Common myeloid progenitor, CD34-positive (primary cell): ENCODE data around the gene FBXO11.

Experiments
- CTCF ChIA-PET: fragments of 350-600 bp; sonication (Branson Sonifier 250); formaldehyde crosslinking; loops from one replicate; lab custom pipeline; 2021; ENCODE audit warnings: antibody characterized with exemption; lab: Charles Lee
- POLR2A ChIA-PET: fragments of 350-600 bp; sonication (Branson Sonifier 250); formaldehyde crosslinking; loops from one replicate; lab custom pipeline; 2021; ENCODE audit warnings: antibody characterized with exemption; lab: Charles Lee
- DNase-seq, 3 donors: peaks; one replicate each; pipeline versions ENCODE4 v3.0.0 to v3.0.0-alpha.2; 2013
- H3K27ac ChIP-seq, 2 experiments: 1 replicate in 1 of 2; 2 replicates in 1 of 2; pipeline ENCODE4 v1.7.0; 2013; ENCODE audit warnings: inconsistent platforms in 2 of 2, low read length in 2 of 2, mild to moderate bottlenecking in 2 of 2, low read depth in 1 of 2, moderate library complexity in 1 of 2; ENCODE audit not compliant: severe bottlenecking in 2 of 2, insufficient read depth in 1 of 2, poor library complexity in 1 of 2
- H3K27me3 ChIP-seq, 5 experiments: replicated peaks in 2 of 5; 1 replicate in 3 of 5; 2 replicates in 2 of 5; pipeline versions ENCODE4 v1.6.1 to v1.7.0; 2013; ENCODE audit warnings: low read length in 4 of 5, mild to moderate bottlenecking in 2 of 5, moderate library complexity in 2 of 5, inconsistent platforms in 1 of 5; ENCODE audit not compliant: insufficient read depth in 5 of 5, control insufficient read depth in 4 of 5
- H3K36me3 ChIP-seq, 4 experiments: 1 replicate in 2 of 4; 2 replicates in 2 of 4; pipeline versions ENCODE4 v1.6.1 to v1.7.0; 2013; ENCODE audit warnings: low read length in 3 of 4, control low read depth in 1 of 4, mild to moderate bottlenecking in 1 of 4; ENCODE audit not compliant: control insufficient read depth in 4 of 4, insufficient read depth in 4 of 4
- H3K4me1 ChIP-seq, 4 experiments: 1 replicate in 3 of 4; 2 replicates in 1 of 4; pipeline versions ENCODE4 v1.6.1 to v1.7.1; 2013; ENCODE audit warnings: low read length in 3 of 4, mild to moderate bottlenecking in 3 of 4, control low read depth in 1 of 4, inconsistent platforms in 1 of 4, moderate library complexity in 1 of 4; ENCODE audit not compliant: control insufficient read depth in 4 of 4, insufficient read depth in 4 of 4; ENCODE audit errors: control extremely low read depth in 1 of 4
- H3K4me3 ChIP-seq, 7 experiments: 1 replicate in 4 of 7; 2 replicates in 3 of 7; pipeline versions ENCODE4 v1.5.1 to v1.7.0; 2013; ENCODE audit warnings: mild to moderate bottlenecking in 7 of 7, low read length in 6 of 7, moderate library complexity in 6 of 7, inconsistent platforms in 2 of 7, low read depth in 2 of 7, control low read depth in 1 of 7; ENCODE audit not compliant: insufficient read depth in 4 of 7, control insufficient read depth in 1 of 7; ENCODE audit errors: extremely low read depth in 1 of 7
- H3K9me3 ChIP-seq, 5 experiments: 1 replicate in 4 of 5; 2 replicates in 1 of 5; pipeline versions ENCODE4 v1.6.1 to v1.7.1; 2013; ENCODE audit warnings: low read length in 4 of 5, mild to moderate bottlenecking in 2 of 5, inconsistent platforms in 1 of 5, low read depth in 1 of 5, moderate library complexity in 1 of 5; ENCODE audit not compliant: control insufficient read depth in 4 of 5, insufficient read depth in 2 of 5; ENCODE audit errors: control extremely low read depth in 1 of 5
- WGBS: methylation state at CpG from one replicate; pipeline ENCODE4 v1.1.5; 2013; ENCODE audit not compliant: insufficient coverage; 5-methylcytosine and 5-hydroxymethylcytosine counted together

FBXO11 gene

GRCh38 chr2:47849368-47849767, 56.9 kb downstream of the FBXO11 start:
- H3K36me3 ChIP-seq, result no peaks in the 10 kb centered on the region
- WGBS, result 100% methylated on average over 1 of the region's 2 CpGs
- H3K9me3 ChIP-seq, result no peaks in the 10 kb centered on the region
- no peak for DNase-seq
- ChIA-PET POLR2A (interaction anchor here (1.0 kb wide), 1 partner anchor 9 kb away, joined by 4 read pairs; no protein-coding TSS in a partner anchor), CTCF (interaction anchor here (3.0 kb wide), 1 partner anchor 9 kb away, joined by 11 read pairs; no protein-coding TSS in a partner anchor)
- H3K4me1 ChIP-seq, result peaks cover 0 to 2% (median 0%) of the 10 kb centered on the region in 4 experiments
- H3K27ac ChIP-seq, result no peak overlapping the region
- H3K4me3 ChIP-seq, result no peak overlapping the region
- no peaks in the 10 kb centered on the region for H3K27me3 ChIP-seq

DNA sequence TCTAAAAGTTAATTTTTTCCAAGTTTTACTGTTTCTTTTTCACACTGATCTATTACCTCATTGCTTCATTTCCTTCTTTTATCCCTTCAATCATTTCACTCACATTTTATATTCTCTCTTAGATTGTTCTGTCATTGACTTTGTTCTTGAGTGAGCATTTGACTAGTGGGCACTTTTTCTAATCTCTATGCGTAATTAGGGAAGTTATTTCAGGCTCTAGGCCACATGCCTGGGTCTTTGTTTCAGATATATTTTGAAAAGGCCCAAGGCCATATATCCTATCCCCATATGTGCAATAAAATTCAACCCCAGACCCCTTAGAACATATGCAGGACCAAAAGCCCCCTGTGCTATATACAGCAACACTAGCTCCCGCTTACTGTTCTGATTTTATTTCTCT, 62.1 kb downstream of the FBXO11 start:
- Histone ChIP-seq H3K4me3 (no peak overlapping the region), H3K36me3 (peaks cover 0 to 4% (median 3%) of the 10 kb centered on the region in 4 experiments), H3K27ac (no peak overlapping the region), H3K27me3 (no peaks in the 10 kb centered on the region), H3K9me3 (no peaks in the 10 kb centered on the region), H3K4me1 (peaks cover 0 to 2% (median 0%) of the 10 kb centered on the region in 4 experiments)
- ChIA-PET CTCF (interaction anchor here (0.6 kb wide), 1 partner anchor 13 kb away, joined by 3 read pairs; no protein-coding TSS in a partner anchor), POLR2A (no interaction called here)
- DNase-seq, result no peak
- no CpG with 5 or more reads among the region's 2 CpGs for WGBS

DNA sequence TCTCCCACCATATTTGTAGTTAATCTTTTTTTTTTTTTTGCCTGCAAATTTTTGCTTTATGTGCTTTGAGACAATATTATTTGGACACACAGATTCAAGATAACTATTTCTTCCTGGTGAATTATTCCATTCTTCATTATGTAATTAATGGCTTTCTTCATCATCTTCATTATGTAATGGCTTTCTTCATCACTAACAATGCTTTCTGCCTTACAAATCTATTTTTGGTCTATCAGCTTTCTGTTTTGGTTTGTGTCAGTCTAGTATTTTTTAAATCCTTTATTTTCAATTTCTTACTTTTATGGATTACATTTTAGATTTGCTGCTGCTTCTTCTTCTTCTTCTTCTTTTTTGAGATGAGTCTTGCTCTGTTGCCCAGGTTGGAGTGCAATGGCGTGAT, 62.9 kb downstream of the FBXO11 start:
- WGBS, result no CpG with 5 or more reads among the region's 1 CpG
- ChIA-PET CTCF (interaction anchor here (0.9 to 2.3 kb wide), 2 partner anchors 10 to 14 kb away, joined by 3 to 12 read pairs; no protein-coding TSS in a partner anchor), POLR2A (interaction anchor here (0.6 kb wide), 1 partner anchor 29 kb away, joined by 3 read pairs; no protein-coding TSS in a partner anchor)
- no peak for DNase-seq
- H3K9me3 ChIP-seq, result no peaks in the 10 kb centered on the region
- H3K4me3 ChIP-seq, result no peak overlapping the region
- peaks cover 4 to 12% (median 8%) of the 10 kb centered on the region in 4 experiments for H3K36me3 ChIP-seq
- H3K4me1 ChIP-seq, result peaks cover 0 to 2% (median 0%) of the 10 kb centered on the region in 4 experiments
- no peak overlapping the region for H3K27ac ChIP-seq
- no peaks in the 10 kb centered on the region for H3K27me3 ChIP-seq

GRCh38 chr2:47842846-47843245, 63.5 kb downstream of the FBXO11 start:
- H3K9me3 ChIP-seq, result no peaks in the 10 kb centered on the region
- POLR2A ChIA-PET, result interaction anchor here (0.6 kb wide), 1 partner anchor 29 kb away, joined by 3 read pairs; no protein-coding TSS in a partner anchor
- CTCF ChIA-PET, result interaction anchor here (0.6 to 2.3 kb wide), 3 partner anchors 9 to 17 kb away, joined by 3 to 12 read pairs (median 3); no protein-coding TSS in a partner anchor
- peaks cover 0 to 2% (median 0%) of the 10 kb centered on the region in 4 experiments for H3K4me1 ChIP-seq
- WGBS, result no CpG with 5 or more reads among the region's 3 CpGs
- no peak overlapping the region for H3K27ac ChIP-seq
- no peaks in the 10 kb centered on the region for H3K27me3 ChIP-seq
- peaks cover 7 to 15% (median 11%) of the 10 kb centered on the region in 4 experiments for H3K36me3 ChIP-seq
- no peak overlapping the region for H3K4me3 ChIP-seq
- DNase-seq, result no peak

GRCh38 chr2:47838686-47839085, 67.6 kb downstream of the FBXO11 start:
- Histone ChIP-seq H3K4me1 (no peaks in the 10 kb centered on the region), H3K27me3 (no peaks in the 10 kb centered on the region), H3K27ac (no peak overlapping the region), H3K9me3 (no peaks in the 10 kb centered on the region), H3K4me3 (no peak overlapping the region), H3K36me3 (peaks cover 17 to 52% (median 36%) of the 10 kb centered on the region in 4 experiments)
- no peak for DNase-seq
- ChIA-PET CTCF (interaction anchor here (1.1 to 1.6 kb wide), 3 partner anchors 13 to 21 kb away, joined by 3 to 5 read pairs (median 3); no protein-coding TSS in a partner anchor), POLR2A (no interaction called here)
- 100% methylated on average over 1 of the region's 4 CpGs for WGBS

DNA sequence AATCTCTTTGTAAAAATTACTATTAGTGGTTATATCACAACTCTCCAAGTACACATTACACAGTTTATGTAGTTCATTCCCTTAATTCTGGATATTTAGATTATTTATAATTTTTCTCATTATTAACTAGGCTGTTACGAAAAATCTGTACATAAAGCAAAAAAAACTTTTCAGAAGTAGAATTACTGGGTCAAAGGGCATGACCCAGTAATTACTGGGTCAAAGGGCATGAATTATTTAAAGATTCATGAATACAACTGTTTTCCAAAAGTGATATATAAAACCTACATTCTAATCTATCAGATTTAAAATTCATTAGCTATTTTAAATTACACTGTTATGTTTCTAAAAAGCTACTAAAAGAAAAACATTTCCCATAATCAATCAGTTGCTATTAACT, 68.0 kb downstream of the FBXO11 start:
- H3K4me1 ChIP-seq, result no peaks in the 10 kb centered on the region

GRCh38 chr2:47833516-47833968, 72.8 kb downstream of the FBXO11 start:
- WGBS, result no CpG with 5 or more reads among the region's 2 CpGs
- H3K36me3 ChIP-seq, result peaks cover 17 to 78% (median 46%) of the 10 kb centered on the region in 4 experiments
- H3K27me3 ChIP-seq, result no peaks in the 10 kb centered on the region
- DNase-seq, result no peak
- no peak overlapping the region for H3K27ac ChIP-seq
- H3K4me1 ChIP-seq, result no peaks in the 10 kb centered on the region
- no peak overlapping the region for H3K4me3 ChIP-seq
- no peaks in the 10 kb centered on the region for H3K9me3 ChIP-seq
- ChIA-PET POLR2A (no interaction called here), CTCF (interaction anchor here (1.0 to 1.1 kb wide), 2 partner anchors 10 to 18 kb away, joined by 3 read pairs; no protein-coding TSS in a partner anchor)

More for the DNA sequence above, 68.0 kb downstream of the FBXO11 start:
- H3K36me3 ChIP-seq, result peaks cover 17 to 55% (median 37%) of the 10 kb centered on the region in 4 experiments
- CTCF ChIA-PET, result no interaction called here
- no peaks in the 10 kb centered on the region for H3K27me3 ChIP-seq
- no CpG with 5 or more reads among the region's 1 CpG for WGBS
- no peaks in the 10 kb centered on the region for H3K9me3 ChIP-seq
- DNase-seq, result no peak
- POLR2A ChIA-PET, result no interaction called here
- no peak overlapping the region for H3K27ac ChIP-seq
- no peak overlapping the region for H3K4me3 ChIP-seq
